ENCODE measurements around the gene C7orf33.

- TF ChIP-seq JUN (IDR thresholded peaks at IDR 0.05; ENCODE audit: low read depth, low read length) (no peak), SP4 (IDR thresholded peaks at IDR 0.05; ENCODE audit: low read length) (no peak), EZH2 (IDR thresholded peaks at IDR 0.05; ENCODE audit: low read depth, low read length, severe bottlenecking) (no peak), ASH2L (IDR thresholded peaks at IDR 0.05; ENCODE audit: low read length) (no peak), POLR2A (IDR thresholded peaks at IDR 0.05; ENCODE audit: control extremely low read depth in 1 of 2, low read depth in 2 of 2, low read length in 2 of 2) (no peak), YY1 (IDR thresholded peaks at IDR 0.05; ENCODE audit: low read depth, low read length) (no peak), JUND (IDR thresholded peaks at IDR 0.05; ENCODE audit: low read length) (no peak), PHF8 (conservative IDR thresholded peaks at IDR 0.05; ENCODE audit: low read depth, low read length) (no peak), GABPA (IDR thresholded peaks at IDR 0.05; ENCODE audit: borderline replicate concordance, insufficient read depth, low read length) (no peak), POLR2AphosphoS5 (IDR thresholded peaks at IDR 0.05; ENCODE audit: low read depth, low read length) (no peak), RAD21 (IDR thresholded peaks at IDR 0.05 in 1 of 2, conservative IDR thresholded peaks at IDR 0.05 in 1 of 2; ENCODE audit: low read depth in 2 of 2, low read length in 2 of 2) (no peak), CBX5 (IDR thresholded peaks at IDR 0.05; ENCODE audit: low read depth, low read length) (no peak)
- TF ChIP-seq, protein P1, sequence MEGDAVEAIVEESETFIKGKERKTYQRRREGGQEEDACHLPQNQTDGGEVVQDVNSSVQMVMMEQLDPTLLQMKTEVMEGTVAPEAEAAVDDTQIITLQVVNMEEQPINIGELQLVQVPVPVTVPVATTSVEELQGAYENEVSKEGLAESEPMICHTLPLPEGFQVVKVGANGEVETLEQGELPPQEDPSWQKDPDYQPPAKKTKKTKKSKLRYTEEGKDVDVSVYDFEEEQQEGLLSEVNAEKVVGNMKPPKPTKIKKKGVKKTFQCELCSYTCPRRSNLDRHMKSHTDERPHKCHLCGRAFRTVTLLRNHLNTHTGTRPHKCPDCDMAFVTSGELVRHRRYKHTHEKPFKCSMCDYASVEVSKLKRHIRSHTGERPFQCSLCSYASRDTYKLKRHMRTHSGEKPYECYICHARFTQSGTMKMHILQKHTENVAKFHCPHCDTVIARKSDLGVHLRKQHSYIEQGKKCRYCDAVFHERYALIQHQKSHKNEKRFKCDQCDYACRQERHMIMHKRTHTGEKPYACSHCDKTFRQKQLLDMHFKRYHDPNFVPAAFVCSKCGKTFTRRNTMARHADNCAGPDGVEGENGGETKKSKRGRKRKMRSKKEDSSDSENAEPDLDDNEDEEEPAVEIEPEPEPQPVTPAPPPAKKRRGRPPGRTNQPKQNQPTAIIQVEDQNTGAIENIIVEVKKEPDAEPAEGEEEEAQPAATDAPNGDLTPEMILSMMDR (IDR thresholded peaks at IDR 0.05; ENCODE audit: control extremely low read depth in 1 of 3, insufficient read depth in 1 of 3, low read depth in 1 of 3, low read length in 3 of 3), result no peak
- TF ChIP-seq, protein P2, sequence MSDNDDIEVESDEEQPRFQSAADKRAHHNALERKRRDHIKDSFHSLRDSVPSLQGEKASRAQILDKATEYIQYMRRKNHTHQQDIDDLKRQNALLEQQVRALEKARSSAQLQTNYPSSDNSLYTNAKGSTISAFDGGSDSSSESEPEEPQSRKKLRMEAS (IDR thresholded peaks at IDR 0.05), result no peak
These were observed 43.2 kb downstream of the C7orf33 start for GRCh38 chr7:148633761-148634160.

Data from H1 (cell line).